HG03469 (cell line): ENCODE data around the gene SPACA6.
"Not testable (repeated sequence)": the region's sequence is repeated elsewhere in the genome, so short reads cannot be mapped to it uniquely, and the experiment has no call there.

ENCODE experiments used
- ATAC-seq: cut with Tn5 transposase; IDR thresholded peaks from one replicate; pipeline ENCODE4 v1.9.1; 2021; ENCODE audit warnings: mild to moderate bottlenecking, moderate library complexity, moderate number of reproducible peaks; ENCODE audit not compliant: unreplicated experiment

SPACA6 gene, protein sequence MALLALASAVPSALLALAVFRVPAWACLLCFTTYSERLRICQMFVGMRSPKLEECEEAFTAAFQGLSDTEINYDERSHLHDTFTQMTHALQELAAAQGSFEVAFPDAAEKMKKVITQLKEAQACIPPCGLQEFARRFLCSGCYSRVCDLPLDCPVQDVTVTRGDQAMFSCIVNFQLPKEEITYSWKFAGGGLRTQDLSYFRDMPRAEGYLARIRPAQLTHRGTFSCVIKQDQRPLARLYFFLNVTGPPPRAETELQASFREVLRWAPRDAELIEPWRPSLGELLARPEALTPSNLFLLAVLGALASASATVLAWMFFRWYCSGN

GRCh38 chr19:51693260-51693659 lies at the start of gene SPACA6:
TSS of gene SPACA6 (plus strand) at chr19:51693330. CDS start at chr19:51693527, 197 bp downstream.
- no peak for ATAC-seq

GRCh38 chr19:51644636-51645271 lies 48.4 kb upstream of the SPACA6 start:
- no peak for ATAC-seq

DNA sequence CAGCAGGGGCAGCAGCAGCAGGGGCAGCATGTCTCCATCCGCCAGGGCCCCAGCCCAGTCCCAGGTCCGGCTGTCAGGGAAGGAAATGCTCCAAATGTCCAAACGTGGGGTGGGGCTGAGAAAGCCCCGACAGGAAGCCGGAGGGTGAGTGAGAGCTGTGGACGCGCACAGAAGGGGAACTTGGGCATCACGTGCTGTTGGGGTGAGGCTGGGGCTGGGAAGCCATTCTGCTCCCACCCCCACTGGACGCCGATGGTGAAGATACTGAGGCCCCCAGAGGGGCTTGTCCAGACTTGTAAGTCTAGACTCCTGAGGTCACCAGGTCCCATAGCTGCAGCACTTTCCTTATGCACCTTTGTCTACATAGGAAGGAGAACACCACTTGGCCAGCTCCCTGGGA lies 46.4 kb upstream of the SPACA6 start, which contains the start of gene SIGLEC14:
SIGLEC14 (minus strand) TSS at position 96 of the 400 bp plus-strand sequence; CDS start at position 30, 66 bp downstream.
- not testable (repeated sequence) for ATAC-seq

GRCh38 chr19:51647318-51647717 lies 45.8 kb upstream of the SPACA6 start:
- no peak for ATAC-seq

DNA sequence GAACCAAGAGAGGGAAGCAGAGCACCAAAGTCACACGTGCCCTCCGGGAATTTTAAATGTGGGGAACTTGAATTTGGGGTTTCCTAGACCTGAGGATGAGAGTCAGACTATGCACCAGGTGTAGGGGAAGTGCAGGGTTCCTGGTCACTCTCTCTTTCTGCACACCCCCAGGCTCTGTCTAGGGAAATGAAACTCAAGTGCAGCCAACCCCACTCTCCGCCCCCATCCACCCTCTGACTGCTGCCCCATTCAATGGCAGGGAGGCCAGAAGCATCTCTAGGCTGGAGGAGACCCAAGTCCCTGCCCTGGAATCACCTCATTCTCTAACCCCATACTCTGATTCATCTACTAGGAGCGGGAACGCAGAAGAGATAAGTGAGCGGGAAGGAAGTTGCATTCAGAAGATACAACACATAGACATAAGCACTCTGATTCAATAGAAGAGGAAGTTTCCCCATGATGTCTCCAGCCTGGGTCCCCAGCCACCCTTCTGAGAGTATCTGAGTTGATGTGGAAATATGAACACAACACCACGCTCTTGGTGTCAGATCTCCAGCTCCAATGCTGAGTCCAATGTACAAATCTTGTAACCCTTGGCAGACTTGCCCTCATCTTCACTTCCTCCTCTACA lies 41.8 kb upstream of the SPACA6 start:
- no peak for ATAC-seq

- ATAC-seq, result no peak
These were observed 40.9 kb upstream of the SPACA6 start for GRCh38 chr19:51652266-51652665.

DNA sequence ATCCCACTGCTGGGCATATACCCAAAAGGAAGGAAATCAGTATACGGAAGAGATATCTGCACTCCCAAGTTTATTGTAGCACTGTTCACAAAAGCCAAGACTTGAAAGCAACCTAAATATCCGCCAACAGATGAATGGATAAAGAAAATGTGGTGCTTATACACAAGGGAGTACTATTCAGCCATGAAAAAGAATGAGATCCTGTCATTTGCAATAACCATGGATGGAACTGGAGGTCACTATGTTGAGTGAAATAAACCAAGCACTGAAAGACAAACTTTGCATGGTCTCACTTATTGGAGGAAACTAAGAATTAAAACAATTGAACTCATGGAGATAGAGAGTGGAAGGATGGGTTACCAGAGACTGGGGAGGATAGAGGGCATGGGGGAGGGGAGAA lies 40.0 kb upstream of the SPACA6 start:
- ATAC-seq, result no peak

GRCh38 chr19:51654783-51655182 lies 38.3 kb upstream of the SPACA6 start:
- ATAC-seq, result no peak

- ATAC-seq, result no peak
These were observed 32.0 kb upstream of the SPACA6 start for GRCh38 chr19:51660975-51661600.

DNA sequence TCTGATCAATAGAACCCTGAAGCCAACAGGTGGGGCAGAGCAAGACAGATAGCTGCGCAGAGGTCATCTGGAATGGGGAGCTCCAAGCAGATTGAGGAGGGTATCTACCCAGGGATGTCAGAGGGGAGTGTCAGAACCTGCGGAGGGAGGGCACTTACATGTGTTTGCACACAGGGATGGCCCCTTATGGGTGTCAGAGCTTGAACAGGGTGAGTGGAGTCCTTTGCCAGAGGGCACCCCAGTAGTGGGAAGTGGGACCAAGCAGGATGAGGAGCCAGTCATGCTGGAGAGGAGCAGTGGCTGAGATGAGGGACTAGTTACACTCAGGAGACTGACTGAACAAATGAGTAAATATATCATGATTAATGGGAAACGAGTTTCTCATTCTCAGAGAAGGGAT lies 29.5 kb upstream of the SPACA6 start:
- ATAC-seq, result no peak

DNA sequence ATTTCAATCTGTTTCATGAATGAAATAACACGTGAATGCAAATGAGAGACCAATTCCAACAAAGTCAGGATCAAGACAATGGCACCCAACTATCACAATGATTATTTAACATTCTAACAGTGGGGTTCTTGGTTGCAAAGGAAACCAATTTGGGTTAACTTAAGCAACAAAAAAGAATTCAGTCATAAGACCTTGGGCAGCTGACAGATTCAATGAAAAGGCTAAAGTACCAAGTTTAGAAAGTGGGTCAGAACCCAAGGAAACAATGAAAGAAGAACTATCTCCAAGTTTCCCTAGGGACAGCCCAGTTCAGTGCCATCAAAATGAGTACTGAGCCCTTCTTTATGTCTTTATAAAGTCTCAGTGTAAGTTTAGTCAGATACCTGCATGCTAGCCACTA lies 29.0 kb upstream of the SPACA6 start:
- no peak for ATAC-seq

- no peak for ATAC-seq
These were observed 28.1 kb upstream of the SPACA6 start for GRCh38 chr19:51664997-51665396.

DNA sequence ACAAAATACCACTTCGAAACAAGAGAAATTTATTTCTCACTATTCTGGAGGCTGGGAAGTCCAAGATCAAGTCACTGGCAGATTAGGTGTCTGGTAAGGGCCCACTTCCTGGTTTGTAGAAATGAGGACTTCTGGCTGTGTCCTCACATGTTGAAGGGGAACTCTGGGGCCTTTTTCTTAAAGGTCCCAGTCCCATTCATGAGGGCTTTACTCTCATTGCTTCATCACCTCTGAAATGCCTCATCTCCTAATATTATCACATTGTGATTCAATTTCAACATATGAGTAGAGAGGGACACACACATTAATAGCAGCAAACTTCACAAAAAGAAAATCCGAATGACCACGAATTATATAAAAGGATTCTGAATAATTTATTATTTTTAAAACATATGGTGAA lies 24.9 kb upstream of the SPACA6 start:
- ATAC-seq, result no peak

GRCh38 chr19:51675911-51676565 lies 17.1 kb upstream of the SPACA6 start:
- not testable (repeated sequence) for ATAC-seq

DNA sequence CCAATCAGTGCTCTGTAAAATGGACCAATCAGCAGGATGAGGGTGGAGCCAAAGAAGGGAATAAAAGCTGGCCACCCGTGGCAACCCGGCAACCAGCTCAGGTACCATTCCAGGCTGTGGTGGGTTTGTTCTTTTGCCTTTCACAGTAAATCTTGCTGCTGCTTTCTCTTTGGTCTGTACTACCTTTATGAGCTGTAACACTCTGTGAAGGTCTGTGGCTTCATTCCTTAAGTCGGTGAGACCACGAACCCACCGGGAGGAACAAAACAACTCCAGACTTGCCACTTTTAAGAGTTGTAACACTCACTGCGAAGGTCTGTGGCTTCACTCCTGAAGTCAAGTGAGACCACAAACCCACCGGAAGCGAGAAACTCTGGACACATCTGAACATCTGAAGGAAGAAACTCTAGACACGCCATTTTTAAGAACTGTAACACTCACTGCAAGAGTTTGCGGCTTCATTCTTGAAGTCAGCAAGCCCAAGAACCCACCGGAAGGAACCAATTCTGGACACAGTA lies 16.5 kb upstream of the SPACA6 start:
- no peak for ATAC-seq

GRCh38 chr19:51680474-51680873 lies 12.7 kb upstream of the SPACA6 start:
- no peak for ATAC-seq

DNA sequence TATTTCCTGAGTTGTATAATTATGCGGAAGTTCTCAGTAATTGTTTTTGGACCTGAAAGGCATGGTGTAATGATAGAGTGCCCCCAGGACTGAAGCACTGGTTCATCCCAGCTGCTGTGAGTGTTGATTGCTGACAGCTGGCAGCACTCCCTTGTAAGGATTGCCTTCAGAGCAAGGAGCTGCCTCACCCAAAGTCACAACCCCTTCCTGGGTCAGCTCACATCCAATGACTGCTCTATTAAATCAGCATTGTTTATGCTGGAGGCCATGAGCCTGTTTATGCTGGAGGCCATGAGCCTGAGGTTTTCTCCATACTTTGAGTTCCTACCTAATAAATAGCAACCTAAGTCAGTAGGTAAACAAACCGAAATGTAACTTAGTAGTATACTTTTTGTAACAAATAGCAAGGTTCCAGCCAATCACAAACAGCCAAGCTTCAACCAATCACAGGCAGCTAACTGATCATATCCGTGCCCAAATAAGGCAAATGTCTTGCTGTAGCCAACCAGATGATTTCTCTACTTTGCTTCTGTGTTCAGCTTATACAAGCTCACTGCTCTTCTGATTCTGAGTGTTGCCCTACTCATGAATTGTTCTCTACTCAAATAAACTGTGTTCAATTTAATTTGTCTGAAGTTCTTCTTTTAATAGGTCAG lies 11.7 kb upstream of the SPACA6 start:
- ATAC-seq, result no peak

DNA sequence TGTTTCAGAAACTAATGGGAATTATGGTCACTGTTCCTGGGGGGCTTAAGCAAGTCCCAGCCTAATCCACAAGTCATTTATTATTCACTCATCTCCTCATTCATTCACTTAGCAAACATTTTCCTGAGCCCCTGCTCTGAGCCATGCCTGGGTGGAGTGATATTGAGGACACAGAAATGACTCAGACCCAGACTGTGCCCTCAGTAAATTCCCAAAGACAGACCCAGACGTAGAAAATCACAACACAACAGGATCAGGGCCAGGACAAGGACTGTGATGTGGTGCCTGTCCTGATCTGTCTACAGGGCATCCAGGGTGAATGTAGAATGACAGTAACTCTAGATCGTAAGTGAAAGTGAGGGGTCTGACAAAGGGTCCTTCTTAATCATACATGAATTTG lies 7.0 kb upstream of the SPACA6 start:
- no peak for ATAC-seq

- ATAC-seq, result no peak
These were observed 5.1 kb upstream of the SPACA6 start for GRCh38 chr19:51687791-51688670.
